Gastroesophageal sphincter (tissue), 4 donors: ENCODE measurements around the gene CSMD2. TPM values are rescaled to one million over a fixed set of nuclear protein-coding genes. Genes with fewer than 3 reads are reported as not detected.

Experiments used
- ATAC-seq: fragments of 150-250 bp; one replicate; pipeline ENCODE4 v1.9.1; 2016; ENCODE audit warnings: mild to moderate bottlenecking, moderate library complexity
- H3K27ac ChIP-seq, 4 donors: fragments of 200-600 bp; sonication (generic) in 3 of 4; 1 replicate in 3 of 4; 2 replicates in 1 of 4; pipeline ENCODE4 v1.5.1; 2016 to 2019
- H3K27me3 ChIP-seq: fragments of 200-600 bp; sonication (generic); one replicate; pipeline ENCODE4 v1.5.1; 2019
- H3K36me3 ChIP-seq, 2 donors: fragments of 200-600 bp; sonication (generic); one replicate each; pipeline ENCODE4 v1.5.1; 2019; ENCODE audit warnings: control low read depth in 1 of 2
- H3K4me1 ChIP-seq, 3 donors: fragments of 200-600 bp; sonication (generic); 1 replicate in 2 of 3; 2 replicates in 1 of 3; pipeline ENCODE4 v1.5.1; 2016 to 2019; ENCODE audit warnings: control low read depth in 2 of 3
- H3K4me3 ChIP-seq, 2 donors: fragments of 200-600 bp; sonication (generic); one replicate each; pipeline ENCODE4 v1.5.1; 2019; ENCODE audit warnings: mild to moderate bottlenecking in 1 of 2, moderate library complexity in 1 of 2
- H3K9me3 ChIP-seq, 3 donors: fragments of 200-600 bp; sonication (generic); one replicate each; pipeline ENCODE4 v1.5.1; 2017 to 2019; ENCODE audit warnings: control low read depth in 2 of 3
- EP300 ChIP-seq: sonication (generic); formaldehyde crosslinking; IDR thresholded peaks from one replicate; pipeline ENCODE4 v1.6.1; 2017; ENCODE audit warnings: antibody characterized with exemption, mild to moderate bottlenecking
- POLR2A ChIP-seq, 2 donors: fragments of 450-650 bp; IDR thresholded peaks; one replicate each; pipeline ENCODE4 v1.6.1; 2017; ENCODE audit warnings: antibody characterized with exemption in 2 of 2, mild to moderate bottlenecking in 2 of 2, moderate library complexity in 1 of 2
- POLR2AphosphoS5 ChIP-seq: sonication (generic); formaldehyde crosslinking; IDR thresholded peaks from one replicate; pipeline ENCODE4 v1.6.1; 2017; ENCODE audit warnings: antibody characterized with exemption
- WGBS, 2 donors: methylation state at CpG; one replicate each; pipeline ENCODE4 v1.1.5; 2018; ENCODE audit warnings: low coverage in 1 of 2; 5-methylcytosine and 5-hydroxymethylcytosine counted together
- total RNA-seq, 4 donors: library from RNA; depleted of rRNA; stranded (reverse); fragments of >200 nt; gene quantifications; one replicate each; pipeline ENCODE4 v1.1.0, GENCODE V29; 2016
- TF ChIP-seq, protein P1 (sequence below), 4 experiments: fragments of 200-600 bp in 2 of 4; fragments of 450-650 bp in 2 of 4; sonication (generic) in 1 of 4; IDR thresholded peaks; one replicate each; pipeline ENCODE4 v1.5.1; 2017 to 2019; ENCODE audit warnings: antibody characterized with exemption in 4 of 4, mild to moderate bottlenecking in 2 of 4, moderate library complexity in 2 of 4

CSMD2 gene
- total RNA-seq, 4 donors from 2014 or later: 0.22 to 2.5 (median 0.37) TPM

DNA sequence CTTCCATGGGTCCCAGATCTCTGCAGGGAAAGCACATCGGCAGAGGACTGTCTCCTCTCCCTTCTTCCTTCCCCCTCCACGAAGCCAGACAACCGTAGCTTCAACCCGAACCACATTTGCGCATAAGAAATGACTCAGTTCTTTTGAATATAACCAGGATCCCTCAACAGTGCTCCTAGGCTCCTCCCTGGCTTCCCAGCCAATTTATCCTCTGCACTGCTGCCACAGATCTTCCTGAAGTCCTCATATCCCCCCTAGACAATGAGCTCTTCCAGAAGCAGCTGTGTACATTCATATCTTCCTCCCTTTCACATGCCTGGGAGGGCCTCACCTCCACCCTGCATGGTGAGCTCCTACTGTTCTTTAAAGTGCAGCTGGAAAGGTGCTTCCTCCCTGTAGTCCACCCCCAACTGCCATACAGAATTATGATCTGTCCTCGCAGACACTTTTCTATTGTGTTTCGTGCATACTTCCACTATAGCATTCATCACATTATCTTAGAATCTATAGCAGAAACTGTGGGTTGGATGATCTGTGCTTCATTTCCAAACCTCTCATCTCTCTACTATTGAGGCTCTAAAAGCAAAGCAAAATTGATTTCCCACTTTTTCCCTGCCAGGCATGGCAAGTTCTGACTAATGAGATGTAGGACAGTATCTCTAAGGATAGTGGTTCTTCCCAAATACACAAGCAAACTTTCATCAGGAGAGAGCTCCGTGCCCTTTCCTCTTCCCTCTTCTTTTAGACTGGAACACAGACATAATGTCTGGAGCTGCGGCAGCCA is 480.4 kb downstream of the CSMD2 start:
- TF ChIP-seq POLR2A (IDR thresholded peaks at IDR 0.05) (no peak), EP300 (no peak), POLR2AphosphoS5 (no peak)
- TF ChIP-seq, protein P1, sequence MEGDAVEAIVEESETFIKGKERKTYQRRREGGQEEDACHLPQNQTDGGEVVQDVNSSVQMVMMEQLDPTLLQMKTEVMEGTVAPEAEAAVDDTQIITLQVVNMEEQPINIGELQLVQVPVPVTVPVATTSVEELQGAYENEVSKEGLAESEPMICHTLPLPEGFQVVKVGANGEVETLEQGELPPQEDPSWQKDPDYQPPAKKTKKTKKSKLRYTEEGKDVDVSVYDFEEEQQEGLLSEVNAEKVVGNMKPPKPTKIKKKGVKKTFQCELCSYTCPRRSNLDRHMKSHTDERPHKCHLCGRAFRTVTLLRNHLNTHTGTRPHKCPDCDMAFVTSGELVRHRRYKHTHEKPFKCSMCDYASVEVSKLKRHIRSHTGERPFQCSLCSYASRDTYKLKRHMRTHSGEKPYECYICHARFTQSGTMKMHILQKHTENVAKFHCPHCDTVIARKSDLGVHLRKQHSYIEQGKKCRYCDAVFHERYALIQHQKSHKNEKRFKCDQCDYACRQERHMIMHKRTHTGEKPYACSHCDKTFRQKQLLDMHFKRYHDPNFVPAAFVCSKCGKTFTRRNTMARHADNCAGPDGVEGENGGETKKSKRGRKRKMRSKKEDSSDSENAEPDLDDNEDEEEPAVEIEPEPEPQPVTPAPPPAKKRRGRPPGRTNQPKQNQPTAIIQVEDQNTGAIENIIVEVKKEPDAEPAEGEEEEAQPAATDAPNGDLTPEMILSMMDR (IDR thresholded peaks at IDR 0.05): no peak
- 82% methylated on average over 8 of the region's 9 CpGs for WGBS, 2 donors

DNA sequence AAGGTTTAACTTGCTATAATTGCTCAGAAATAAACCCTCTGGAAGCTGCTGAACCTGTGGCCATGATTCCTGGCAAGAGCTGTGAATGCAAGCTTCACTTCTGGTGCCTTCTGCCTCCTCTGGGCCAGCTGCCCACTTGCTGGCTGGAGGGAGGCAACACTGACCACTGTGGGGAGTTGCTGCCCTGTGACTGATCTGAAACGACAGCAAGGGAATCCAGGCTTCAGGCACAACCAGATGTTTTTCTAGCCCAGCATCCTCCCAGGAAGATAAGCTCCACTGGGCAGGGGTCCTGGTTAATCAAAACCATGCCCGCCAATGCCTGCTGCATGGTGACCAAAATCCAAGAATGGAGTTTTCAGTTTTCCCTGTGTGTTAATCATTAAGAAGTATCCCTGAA is 481.1 kb downstream of the CSMD2 start:
- TF ChIP-seq EP300 (no peak), POLR2A (IDR thresholded peaks at IDR 0.05) (no peak), POLR2AphosphoS5 (no peak)
- TF ChIP-seq, protein P1 (IDR thresholded peaks at IDR 0.05): no peak
- no peak for ATAC-seq
- peaks cover 0 to 8% (median 0%) of the 10 kb centered on the region in 3 donors for H3K9me3 ChIP-seq
- H3K27ac ChIP-seq: no peak overlapping the region
- H3K27me3 ChIP-seq: peaks cover 57% of the 10 kb centered on the region
- no peak overlapping the region for H3K4me3 ChIP-seq
- no CpG with 5 or more reads among the region's 2 CpGs for WGBS, 2 donors
- H3K4me1 ChIP-seq: no peaks in the 10 kb centered on the region
- no peaks in the 10 kb centered on the region for H3K36me3 ChIP-seq

More for the DNA sequence above, 480.4 kb downstream of the CSMD2 start:
- Histone ChIP-seq H3K9me3 (peaks cover 0 to 8% (median 0%) of the 10 kb centered on the region in 3 donors), H3K27me3 (peaks cover 57% of the 10 kb centered on the region), H3K4me3 (no peak overlapping the region), H3K36me3 (no peaks in the 10 kb centered on the region), H3K27ac (no peak overlapping the region), H3K4me1 (no peaks in the 10 kb centered on the region)
- no peak for ATAC-seq

DNA sequence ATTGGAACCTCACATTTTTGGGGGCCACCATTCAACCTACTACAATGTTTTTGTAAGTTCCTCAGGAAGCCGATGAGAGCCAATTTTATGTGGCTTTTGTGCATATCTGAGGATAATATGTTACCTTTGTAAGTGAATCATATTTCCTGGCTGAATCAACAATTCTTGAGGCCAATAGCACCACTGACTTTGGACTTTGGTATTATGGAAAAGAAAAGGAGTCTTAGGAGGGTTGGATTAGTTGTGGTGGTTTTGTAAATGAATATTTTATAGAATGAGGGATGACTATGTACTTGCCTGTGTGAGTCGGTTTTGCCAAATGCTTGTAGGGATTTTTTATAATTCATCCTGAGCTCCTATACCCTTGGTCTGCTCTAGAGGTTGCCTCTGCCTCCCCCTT is 482.7 kb downstream of the CSMD2 start:
- no peaks in the 10 kb centered on the region for H3K36me3 ChIP-seq
- TF ChIP-seq, protein P1 (IDR thresholded peaks at IDR 0.05): no peak
- no peak for TF ChIP-seq POLR2AphosphoS5
- TF ChIP-seq EP300: no peak
- no peak for TF ChIP-seq POLR2A (IDR thresholded peaks at IDR 0.05)
- H3K9me3 ChIP-seq: peaks cover 0 to 15% (median 0%) of the 10 kb centered on the region in 3 donors
- WGBS, 2 donors: 76 to 88% methylated on average over 1 to 2 of the region's 2 CpGs
- no peaks in the 10 kb centered on the region for H3K4me1 ChIP-seq
- no peak overlapping the region for H3K4me3 ChIP-seq
- peaks cover 52% of the 10 kb centered on the region for H3K27me3 ChIP-seq
- no peak overlapping the region for H3K27ac ChIP-seq
- ATAC-seq: no peak

DNA sequence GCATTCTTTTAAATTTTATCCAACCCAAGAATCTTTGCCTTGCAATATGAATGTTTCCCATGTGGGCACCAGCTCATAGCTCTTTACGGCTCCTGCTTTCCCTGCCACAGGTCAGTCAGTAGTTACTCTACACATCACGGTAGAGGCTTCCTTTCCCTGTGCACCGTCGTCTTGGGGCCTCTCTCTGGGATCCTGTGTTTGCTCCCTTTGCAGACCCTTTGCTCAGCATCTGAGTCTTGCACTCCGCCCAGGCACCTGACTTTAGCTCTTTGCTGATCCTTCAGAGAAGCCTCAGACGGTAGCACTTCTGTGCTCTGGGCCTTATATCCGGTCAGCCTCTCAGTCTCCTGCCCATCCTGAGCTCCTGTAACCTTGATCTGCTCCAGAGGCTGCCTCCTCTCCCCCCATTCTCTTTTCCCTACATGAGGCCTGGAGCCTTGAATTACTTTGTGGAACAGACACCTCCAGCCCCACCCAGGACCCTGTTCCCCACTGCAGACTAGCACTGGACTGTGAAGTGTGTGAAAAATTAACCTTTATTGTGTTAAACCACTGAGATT is 484.7 kb downstream of the CSMD2 start:
- no peak for ATAC-seq

More for the DNA sequence above, 484.7 kb downstream of the CSMD2 start:
- no peaks in the 10 kb centered on the region for H3K36me3 ChIP-seq
- no peak overlapping the region for H3K27ac ChIP-seq
- H3K9me3 ChIP-seq: peaks cover 0 to 15% (median 0%) of the 10 kb centered on the region in 3 donors
- no peak overlapping the region for H3K4me3 ChIP-seq
- H3K27me3 ChIP-seq: peaks cover 35% of the 10 kb centered on the region
- H3K4me1 ChIP-seq: no peaks in the 10 kb centered on the region
- 79 to 88% methylated on average over 4 to 5 of the region's 7 CpGs for WGBS, 2 donors
- TF ChIP-seq, protein P1 (IDR thresholded peaks at IDR 0.05): no peak
- no peak for TF ChIP-seq POLR2A (IDR thresholded peaks at IDR 0.05)
- no peak for TF ChIP-seq POLR2AphosphoS5
- TF ChIP-seq EP300: no peak
